Body of pancreas (tissue), 4 donors: ENCODE measurements around the gene RARS2.

Experiments
- CTCF ChIP-seq, 7 experiments: fragments of 450-650 bp in 4 of 7; fragments of 200-600 bp in 3 of 7; sonication (generic) in 3 of 7; IDR thresholded peaks; one replicate each; pipeline ENCODE4 v1.5.1; 2016 to 2019; ENCODE audit warnings: antibody characterized with exemption in 7 of 7
- POLR2A ChIP-seq, 3 donors: fragments of 450-650 bp; IDR thresholded peaks; one replicate each; pipeline ENCODE4 v1.6.1; 2016; ENCODE audit warnings: antibody characterized with exemption in 3 of 3, mild to moderate bottlenecking in 2 of 3

DNA sequence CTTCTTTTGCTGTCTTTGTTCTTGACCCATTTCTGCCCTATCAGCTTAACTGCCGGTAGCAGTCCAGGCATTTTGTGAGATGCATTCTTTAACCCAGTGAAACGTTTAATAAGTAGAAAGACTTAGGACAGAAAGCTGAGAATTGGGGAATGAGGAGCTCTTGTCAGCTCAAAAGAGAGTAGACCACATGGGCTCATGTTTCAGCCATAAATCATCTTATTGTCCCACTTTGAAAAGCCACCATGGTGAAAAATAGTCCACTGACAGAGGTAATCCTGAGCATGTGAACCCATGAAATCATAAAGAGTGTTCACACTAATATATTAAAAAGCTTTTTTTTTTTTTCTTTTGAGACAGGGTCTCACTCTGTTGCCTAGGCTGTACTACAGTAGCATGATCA lies 16.4 kb upstream of the RARS2 start:
- TF ChIP-seq CTCF (IDR thresholded peaks at IDR 0.05) (no peak), POLR2A (IDR thresholded peaks at IDR 0.05) (no peak)
